Coronary artery (tissue), 2 donors: Measurements from ENCODE around the gene PTX3.

ENCODE experiments used
- DNase-seq: peaks from one replicate; pipeline ENCODE4 v3.0.0-alpha.2; 2017; ENCODE audit warnings: low spot score
- H3K27ac ChIP-seq, 2 donors: fragments of 200-600 bp; sonication (generic); one replicate each; pipeline ENCODE4 v1.5.1; 2016 to 2019
- H3K4me3 ChIP-seq: fragments of 200-600 bp; sonication (generic); 2 replicates; pipeline ENCODE4 v1.5.1; 2016; ENCODE audit warnings: mild to moderate bottlenecking, moderate library complexity
- TF ChIP-seq, protein P1 (sequence below): fragments of 200-600 bp; sonication (generic); IDR thresholded peaks from one replicate; pipeline ENCODE4 v1.5.1; 2019; ENCODE audit warnings: antibody characterized with exemption

Gene PTX3

GRCh38 chr3:157394411-157394810 is 42.2 kb upstream of the PTX3 start:
- TF ChIP-seq, protein P1, sequence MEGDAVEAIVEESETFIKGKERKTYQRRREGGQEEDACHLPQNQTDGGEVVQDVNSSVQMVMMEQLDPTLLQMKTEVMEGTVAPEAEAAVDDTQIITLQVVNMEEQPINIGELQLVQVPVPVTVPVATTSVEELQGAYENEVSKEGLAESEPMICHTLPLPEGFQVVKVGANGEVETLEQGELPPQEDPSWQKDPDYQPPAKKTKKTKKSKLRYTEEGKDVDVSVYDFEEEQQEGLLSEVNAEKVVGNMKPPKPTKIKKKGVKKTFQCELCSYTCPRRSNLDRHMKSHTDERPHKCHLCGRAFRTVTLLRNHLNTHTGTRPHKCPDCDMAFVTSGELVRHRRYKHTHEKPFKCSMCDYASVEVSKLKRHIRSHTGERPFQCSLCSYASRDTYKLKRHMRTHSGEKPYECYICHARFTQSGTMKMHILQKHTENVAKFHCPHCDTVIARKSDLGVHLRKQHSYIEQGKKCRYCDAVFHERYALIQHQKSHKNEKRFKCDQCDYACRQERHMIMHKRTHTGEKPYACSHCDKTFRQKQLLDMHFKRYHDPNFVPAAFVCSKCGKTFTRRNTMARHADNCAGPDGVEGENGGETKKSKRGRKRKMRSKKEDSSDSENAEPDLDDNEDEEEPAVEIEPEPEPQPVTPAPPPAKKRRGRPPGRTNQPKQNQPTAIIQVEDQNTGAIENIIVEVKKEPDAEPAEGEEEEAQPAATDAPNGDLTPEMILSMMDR, result no peak
- DNase-seq, result no peak
- Histone ChIP-seq H3K4me3 (no peak overlapping the region), H3K27ac (no peak overlapping the region)

- TF ChIP-seq, protein P1, result no peak
- Histone ChIP-seq H3K4me3 (no peak overlapping the region), H3K27ac (no peak overlapping the region)
- no peak for DNase-seq
These were observed 38.1 kb upstream of the PTX3 start for GRCh38 chr3:157398598-157398997.

GRCh38 chr3:157404381-157404780 is 32.3 kb upstream of the PTX3 start:
- DNase-seq, result no peak
- no peak overlapping the region for H3K27ac ChIP-seq
- TF ChIP-seq, protein P1, result no peak
- no peak overlapping the region for H3K4me3 ChIP-seq

GRCh38 chr3:157405457-157405856 is 31.2 kb upstream of the PTX3 start:
- H3K27ac ChIP-seq, result no peak overlapping the region
- TF ChIP-seq, protein P1, result no peak
- no peak overlapping the region for H3K4me3 ChIP-seq
- DNase-seq, result no peak

DNA sequence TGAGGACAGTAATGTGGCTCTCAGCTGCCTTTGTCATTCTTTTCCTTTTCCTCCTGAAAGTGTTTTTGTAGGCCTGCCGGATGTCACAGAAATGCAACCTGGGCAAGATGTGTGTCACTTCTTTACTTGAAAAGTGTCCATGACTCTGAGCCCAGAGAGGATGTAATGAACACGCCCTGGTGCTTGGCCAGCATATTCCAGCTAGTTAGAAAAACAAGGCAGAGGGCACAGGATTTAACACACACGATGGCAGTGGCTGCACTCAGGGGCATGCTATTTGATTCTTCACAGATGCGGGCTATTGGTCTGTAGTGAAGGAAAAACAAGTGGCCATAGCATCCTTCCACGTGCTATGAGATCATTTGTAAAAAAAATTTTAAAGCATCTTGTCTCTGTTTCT is 30.3 kb upstream of the PTX3 start:
- Histone ChIP-seq H3K4me3 (no peak overlapping the region), H3K27ac (no peak overlapping the region)
- TF ChIP-seq, protein P1, result no peak
- DNase-seq, result no peak

GRCh38 chr3:157407769-157408168 is 28.9 kb upstream of the PTX3 start:
- no peak for DNase-seq
- TF ChIP-seq, protein P1, result no peak
- H3K4me3 ChIP-seq, result no peak overlapping the region
- H3K27ac ChIP-seq, result no peak overlapping the region

- Histone ChIP-seq H3K4me3 (no peak overlapping the region), H3K27ac (no peak overlapping the region)
- TF ChIP-seq, protein P1, result no peak
- DNase-seq, result no peak
These were observed 28.0 kb upstream of the PTX3 start for GRCh38 chr3:157408499-157409149.
